Gastrocnemius medialis (tissue), 4 donors: ENCODE measurements around the gene C1orf35. TPM values are rescaled to one million over a fixed set of nuclear protein-coding genes. Genes with fewer than 3 reads are reported as not detected.

Source experiments
- ATAC-seq, 2 donors: fragments of 150-250 bp; one replicate each; pipeline ENCODE4 v1.9.1; 2016
- DNase-seq, 2 donors: peaks; one replicate each; pipeline ENCODE4 v3.0.0-alpha.2; 2019
- H3K27ac ChIP-seq, 4 donors: fragments of 200-600 bp; sonication (generic); 1 replicate in 1 of 4; 2 replicates in 3 of 4; pipeline ENCODE4 v1.5.1; 2016 to 2018; ENCODE audit warnings: mild to moderate bottlenecking in 2 of 4, moderate library complexity in 1 of 4
- H3K27me3 ChIP-seq, 3 donors: fragments of 200-600 bp; sonication (generic) in 2 of 3; 1 replicate in 1 of 3; 2 replicates in 2 of 3; pipeline versions ENCODE4 v1.5.1 to v1.6.0; 2016 to 2019; ENCODE audit warnings: mild to moderate bottlenecking in 1 of 3, moderate library complexity in 1 of 3
- H3K36me3 ChIP-seq, 2 donors: fragments of 200-600 bp; sonication (generic) in 1 of 2; one replicate each; pipeline ENCODE4 v1.5.1; 2017 to 2018
- H3K4me1 ChIP-seq, 2 donors: fragments of 200-600 bp; sonication (generic) in 1 of 2; one replicate each; pipeline ENCODE4 v1.5.1; 2016 to 2017; ENCODE audit warnings: mild to moderate bottlenecking in 2 of 2
- H3K4me3 ChIP-seq, 4 donors: fragments of 200-600 bp; sonication (generic) in 3 of 4; 1 replicate in 1 of 4; 2 replicates in 3 of 4; pipeline ENCODE4 v1.5.1; 2016 to 2019; ENCODE audit warnings: mild to moderate bottlenecking in 2 of 4
- H3K9me3 ChIP-seq, 3 donors: fragments of 200-600 bp; sonication (generic) in 2 of 3; 1 replicate in 1 of 3; 2 replicates in 2 of 3; pipeline ENCODE4 v1.5.1; 2016 to 2019
- POLR2A ChIP-seq, 2 donors: fragments of 450-650 bp; IDR thresholded peaks; one replicate each; pipeline ENCODE4 v1.6.1; 2017; ENCODE audit warnings: antibody characterized with exemption in 2 of 2, mild to moderate bottlenecking in 2 of 2, moderate library complexity in 2 of 2
- in situ Hi-C, 4 donors: fragments of 200-750 bp; cut with MboI; loops; one replicate each; pipeline versions ENCODE4 v1.15.0 to v1.8.0; 2017; ENCODE audit warnings: low sequenced_read_pairs in 4 of 4
- intact Hi-C: fragments of 100-400 bp; cut with DNase I; formaldehyde crosslinking; loops from one replicate; pipeline ENCODE4 v1.15.1; 2023; ENCODE audit warnings: low total_unique reads
- total RNA-seq, 4 donors: library from RNA; depleted of rRNA; stranded (reverse); fragments of >200 nt; gene quantifications; one replicate each; pipeline versions ENCODE4 v1.1.0 to v1.2.3, GENCODE V29; 2016
- TF ChIP-seq, protein P1 (sequence below), 5 experiments: fragments of 450-650 bp in 3 of 5; fragments of 200-600 bp in 2 of 5; sonication (generic) in 2 of 5; IDR thresholded peaks in 4 of 5; conservative IDR thresholded peaks in 1 of 5; 1 replicate in 4 of 5; 2 replicates in 1 of 5; pipeline ENCODE4 v1.5.1; 2016 to 2019; ENCODE audit warnings: antibody characterized with exemption in 5 of 5, mild to moderate bottlenecking in 3 of 5, moderate library complexity in 3 of 5

C1orf35 gene
- total RNA-seq, 4 donors from 2014 or later, result 5.9 to 11.0 (median 7.8) TPM

DNA sequence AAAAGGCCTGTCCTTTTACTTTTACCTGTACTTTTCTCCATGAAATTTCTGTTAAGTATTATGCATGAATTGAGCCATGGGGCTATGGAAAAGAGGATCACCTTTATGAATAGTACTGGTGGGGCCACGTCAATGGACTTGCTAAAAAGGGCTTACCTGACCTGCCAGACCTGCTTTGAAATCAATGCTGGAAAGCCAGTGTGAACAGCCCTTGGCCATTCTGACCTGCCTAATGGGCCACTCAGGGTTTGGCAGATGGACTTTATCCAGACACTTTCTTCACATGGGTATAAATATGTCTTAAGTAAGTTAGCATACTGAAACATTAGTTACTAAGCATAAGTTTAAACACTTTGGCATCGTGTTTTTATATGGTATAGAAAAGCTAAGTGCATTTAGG lies 28.6 kb upstream of the C1orf35 start:
- DNase-seq (no peak), ATAC-seq (no peak)
- intact Hi-C loops, result loop anchor here (2.0 to 5.0 kb wide), 2 partner anchors 51 to 383 kb away; no protein-coding TSS in a partner anchor
- H3K4me1 ChIP-seq, result peaks cover 3 to 6% of the 10 kb centered on the region in 2 donors
- H3K27me3 ChIP-seq, result no peaks in the 10 kb centered on the region
- H3K4me3 ChIP-seq, result no peak overlapping the region
- in situ Hi-C loops, result no loop called here
- H3K27ac ChIP-seq, result no peak overlapping the region
- H3K36me3 ChIP-seq, result no peaks in the 10 kb centered on the region
- H3K9me3 ChIP-seq, result no peaks in the 10 kb centered on the region
- TF ChIP-seq, protein P1, sequence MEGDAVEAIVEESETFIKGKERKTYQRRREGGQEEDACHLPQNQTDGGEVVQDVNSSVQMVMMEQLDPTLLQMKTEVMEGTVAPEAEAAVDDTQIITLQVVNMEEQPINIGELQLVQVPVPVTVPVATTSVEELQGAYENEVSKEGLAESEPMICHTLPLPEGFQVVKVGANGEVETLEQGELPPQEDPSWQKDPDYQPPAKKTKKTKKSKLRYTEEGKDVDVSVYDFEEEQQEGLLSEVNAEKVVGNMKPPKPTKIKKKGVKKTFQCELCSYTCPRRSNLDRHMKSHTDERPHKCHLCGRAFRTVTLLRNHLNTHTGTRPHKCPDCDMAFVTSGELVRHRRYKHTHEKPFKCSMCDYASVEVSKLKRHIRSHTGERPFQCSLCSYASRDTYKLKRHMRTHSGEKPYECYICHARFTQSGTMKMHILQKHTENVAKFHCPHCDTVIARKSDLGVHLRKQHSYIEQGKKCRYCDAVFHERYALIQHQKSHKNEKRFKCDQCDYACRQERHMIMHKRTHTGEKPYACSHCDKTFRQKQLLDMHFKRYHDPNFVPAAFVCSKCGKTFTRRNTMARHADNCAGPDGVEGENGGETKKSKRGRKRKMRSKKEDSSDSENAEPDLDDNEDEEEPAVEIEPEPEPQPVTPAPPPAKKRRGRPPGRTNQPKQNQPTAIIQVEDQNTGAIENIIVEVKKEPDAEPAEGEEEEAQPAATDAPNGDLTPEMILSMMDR (IDR thresholded peaks at IDR 0.05 in 4 of 5, conservative IDR thresholded peaks at IDR 0.05 in 1 of 5), result no peak

DNA sequence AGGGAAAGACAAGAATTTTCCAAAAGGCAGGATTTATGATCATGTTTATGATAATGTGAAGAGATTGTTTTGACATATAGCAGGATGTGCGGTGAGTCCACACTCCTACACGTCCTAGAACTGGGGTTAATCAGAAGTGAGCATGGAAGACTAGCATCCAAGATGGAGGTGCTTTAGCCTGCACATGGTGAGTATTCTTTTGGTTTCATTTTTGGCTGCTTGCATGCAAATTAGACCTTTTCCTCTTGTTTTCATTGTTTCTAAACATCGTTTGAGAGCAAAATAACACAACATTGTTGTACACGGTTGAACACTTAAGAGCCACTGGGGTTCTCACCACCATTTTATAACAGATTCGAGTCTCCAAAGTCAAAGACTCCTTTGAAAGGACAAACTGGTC lies 22.1 kb upstream of the C1orf35 start:
- in situ Hi-C loops, result no loop called here
- H3K4me1 ChIP-seq, result no peaks in the 10 kb centered on the region
- H3K27ac ChIP-seq, result no peak overlapping the region
- no peak for TF ChIP-seq POLR2A (IDR thresholded peaks at IDR 0.05)
- TF ChIP-seq, protein P1 (IDR thresholded peaks at IDR 0.05 in 4 of 5, conservative IDR thresholded peaks at IDR 0.05 in 1 of 5), result no peak
- H3K9me3 ChIP-seq, result no peaks in the 10 kb centered on the region
- DNase-seq (no peak), ATAC-seq (no peak)
- H3K4me3 ChIP-seq, result no peak overlapping the region
- H3K27me3 ChIP-seq, result no peaks in the 10 kb centered on the region
- intact Hi-C loops, result no loop called here
- no peaks in the 10 kb centered on the region for H3K36me3 ChIP-seq

DNA sequence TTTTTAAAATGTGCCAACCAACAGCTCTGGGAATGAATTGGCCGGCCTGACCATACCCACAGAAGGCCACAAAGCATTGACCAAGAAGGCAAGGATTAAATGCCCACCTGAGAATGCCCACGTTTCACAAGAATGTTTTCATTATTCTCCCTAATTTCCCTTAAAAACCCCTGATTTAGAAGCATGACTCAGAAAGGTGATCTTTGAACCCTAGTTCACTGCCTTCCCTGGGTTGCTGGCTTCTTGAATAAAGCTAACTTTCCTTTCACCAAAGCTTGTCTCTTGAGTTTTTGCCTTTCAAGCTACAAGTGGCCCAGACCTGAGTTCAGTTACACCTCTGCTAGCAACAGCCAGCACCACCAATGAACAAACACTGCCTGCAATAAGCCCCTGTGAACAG lies 20.4 kb upstream of the C1orf35 start:
- Histone ChIP-seq H3K4me1 (no peaks in the 10 kb centered on the region), H3K36me3 (no peaks in the 10 kb centered on the region), H3K27me3 (no peaks in the 10 kb centered on the region), H3K4me3 (no peak overlapping the region), H3K27ac (no peak overlapping the region), H3K9me3 (no peaks in the 10 kb centered on the region)
- no peak for TF ChIP-seq POLR2A (IDR thresholded peaks at IDR 0.05)
- TF ChIP-seq, protein P1 (IDR thresholded peaks at IDR 0.05 in 4 of 5, conservative IDR thresholded peaks at IDR 0.05 in 1 of 5), result no peak
- DNase-seq (no peak), ATAC-seq (no peak)
- in situ Hi-C loops (no loop called here), intact Hi-C loops (no loop called here)

DNA sequence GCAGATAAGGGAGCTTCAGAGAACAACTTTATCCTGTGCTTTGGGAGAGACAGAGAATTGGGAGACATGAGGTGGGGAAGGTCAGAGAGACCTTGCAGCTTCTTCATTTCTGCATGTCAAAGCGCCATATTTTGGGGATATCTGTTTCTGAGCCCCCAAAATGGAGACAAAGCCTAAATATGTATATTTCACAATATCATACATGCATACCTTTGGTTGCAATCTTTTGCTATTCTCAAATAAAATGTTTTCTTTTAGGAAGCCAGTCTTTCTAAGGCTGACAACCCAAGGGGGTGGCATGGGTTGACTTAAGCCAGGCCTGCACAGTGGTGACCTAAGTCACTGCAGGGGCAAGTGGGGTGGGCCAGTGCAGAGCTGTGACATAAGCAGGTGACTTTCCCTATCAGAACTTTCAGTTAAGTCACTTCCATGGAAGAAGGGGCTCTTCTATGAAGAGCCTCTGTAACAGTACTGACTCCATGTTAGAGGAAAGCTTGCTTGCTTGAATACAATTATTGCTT lies 19.9 kb upstream of the C1orf35 start:
- intact Hi-C loops, result no loop called here
- in situ Hi-C loops, result no loop called here
- Histone ChIP-seq H3K4me1 (no peaks in the 10 kb centered on the region), H3K27ac (no peak overlapping the region), H3K27me3 (no peaks in the 10 kb centered on the region), H3K36me3 (no peaks in the 10 kb centered on the region), H3K4me3 (no peak overlapping the region), H3K9me3 (no peaks in the 10 kb centered on the region)
- TF ChIP-seq POLR2A (IDR thresholded peaks at IDR 0.05), result no peak
- TF ChIP-seq, protein P1 (IDR thresholded peaks at IDR 0.05 in 4 of 5, conservative IDR thresholded peaks at IDR 0.05 in 1 of 5), result no peak
- ATAC-seq, result no peak
- no peak for DNase-seq

DNA sequence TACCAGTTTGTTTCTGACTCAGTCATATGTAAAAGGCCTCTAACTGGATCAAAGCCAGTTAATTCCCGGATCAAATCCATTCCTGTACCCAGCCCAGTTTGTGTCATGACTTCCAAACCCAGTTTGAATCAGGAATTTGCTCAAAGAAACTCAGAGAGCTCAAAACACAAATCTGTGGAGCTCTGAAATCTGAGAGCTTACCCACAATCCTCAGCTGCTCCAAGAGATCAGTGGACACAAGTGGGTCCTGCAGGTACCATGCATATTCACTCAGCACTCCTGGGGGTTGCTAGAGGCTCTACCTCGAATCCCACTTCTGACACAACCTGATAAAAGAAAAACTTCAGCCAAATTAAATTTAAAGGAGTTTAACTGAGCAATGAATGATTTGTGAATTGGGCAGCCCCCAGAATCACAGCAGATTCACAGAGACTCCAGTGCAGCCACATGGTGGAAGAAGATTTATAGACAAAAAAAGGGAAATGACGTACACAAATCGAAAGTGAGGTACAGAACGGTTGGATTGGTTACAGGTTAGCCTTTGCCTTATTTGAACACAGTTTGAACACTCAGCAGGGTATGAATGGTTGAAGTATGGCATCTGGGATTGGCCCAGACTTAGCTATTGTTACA lies 17.8 kb upstream of the C1orf35 start:
- Histone ChIP-seq H3K36me3 (no peaks in the 10 kb centered on the region), H3K27ac (no peak overlapping the region), H3K9me3 (no peaks in the 10 kb centered on the region), H3K27me3 (no peaks in the 10 kb centered on the region), H3K4me3 (no peak overlapping the region), H3K4me1 (no peaks in the 10 kb centered on the region)
- in situ Hi-C loops, result no loop called here
- no peak for ATAC-seq
- intact Hi-C loops, result no loop called here
- TF ChIP-seq, protein P1 (IDR thresholded peaks at IDR 0.05 in 4 of 5, conservative IDR thresholded peaks at IDR 0.05 in 1 of 5), result no peak
- TF ChIP-seq POLR2A (IDR thresholded peaks at IDR 0.05), result no peak
- no peak for DNase-seq
